Effector memory CD8-positive, alpha-beta T cell (primary cell): ENCODE measurements around the gene NSD1.
"Not testable (repeated sequence)": the region's sequence is repeated elsewhere in the genome, so short reads cannot be mapped to it uniquely, and the experiment has no call there.

Source experiments
- ATAC-seq: fragments of 150-1000 bp; cut with Tn5 transposase; replicated peaks from 2 replicates; pipeline ENCODE4 v1.10.0; 2021; ENCODE audit warnings: mild to moderate bottlenecking, moderate library complexity
- DNase-seq, 3 experiments: peaks; one replicate each; pipeline ENCODE4 v3.0.0; 2021
- H3K27ac Mint-ChIP-seq, 2 donors: one replicate each; pipeline ENCODE4 v1.8.0; 2022; ENCODE audit warnings: mild to moderate bottlenecking in 2 of 2, mixed read lengths in 2 of 2, moderate library complexity in 2 of 2
- H3K27me3 Mint-ChIP-seq, 2 donors: one replicate each; pipeline ENCODE4 v1.8.0; 2022; ENCODE audit warnings: mixed read lengths in 2 of 2
- H3K36me3 Mint-ChIP-seq: one replicate; pipeline ENCODE4 v1.8.0; 2022; ENCODE audit warnings: mild to moderate bottlenecking, moderate library complexity, mixed read lengths; ENCODE audit not compliant: insufficient read depth
- H3K4me1 Mint-ChIP-seq, 2 donors: one replicate each; pipeline ENCODE4 v1.8.0; 2022; ENCODE audit warnings: low read depth in 2 of 2, mixed read lengths in 2 of 2
- H3K4me3 Mint-ChIP-seq, 2 donors: one replicate each; pipeline ENCODE4 v1.8.0; 2022; ENCODE audit warnings: mild to moderate bottlenecking in 2 of 2, mixed read lengths in 2 of 2, moderate library complexity in 2 of 2
- H3K9me3 Mint-ChIP-seq, 2 donors: one replicate each; pipeline ENCODE4 v1.8.0; 2022; ENCODE audit warnings: mixed read lengths in 2 of 2

Gene NSD1

DNA sequence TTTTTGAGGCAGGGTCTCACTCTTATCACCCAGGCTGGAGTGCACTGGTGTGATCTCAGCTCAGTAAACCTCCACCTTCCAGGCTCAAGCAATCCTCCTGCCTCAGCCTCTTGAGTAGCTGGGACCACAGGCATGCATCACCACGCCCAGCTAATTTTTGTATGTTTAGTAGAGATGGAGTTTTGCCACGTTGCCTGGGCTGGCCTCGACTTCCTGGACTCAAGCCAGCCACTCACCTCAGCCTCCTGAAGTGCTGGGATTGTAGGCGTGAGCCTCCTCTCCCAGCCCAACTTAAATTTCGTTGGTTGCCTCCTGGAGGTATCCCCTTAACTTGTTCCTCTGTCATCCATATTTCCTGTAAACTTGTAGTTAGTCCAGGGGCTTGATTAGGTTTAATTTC is 122.7 kb downstream of the NSD1 start:
- H3K4me3 Mint-ChIP-seq = no peak overlapping the region
- H3K36me3 Mint-ChIP-seq = peaks cover 98% of the 10 kb centered on the region
- ATAC-seq (no peak), DNase-seq (no peak)
- no peaks in the 10 kb centered on the region for H3K27me3 Mint-ChIP-seq
- peak overlapping the region; percentile 44 to 80 for H3K27ac Mint-ChIP-seq
- no peaks in the 10 kb centered on the region for H3K9me3 Mint-ChIP-seq
- peaks cover 5 to 9% of the 10 kb centered on the region in 2 donors for H3K4me1 Mint-ChIP-seq

DNA sequence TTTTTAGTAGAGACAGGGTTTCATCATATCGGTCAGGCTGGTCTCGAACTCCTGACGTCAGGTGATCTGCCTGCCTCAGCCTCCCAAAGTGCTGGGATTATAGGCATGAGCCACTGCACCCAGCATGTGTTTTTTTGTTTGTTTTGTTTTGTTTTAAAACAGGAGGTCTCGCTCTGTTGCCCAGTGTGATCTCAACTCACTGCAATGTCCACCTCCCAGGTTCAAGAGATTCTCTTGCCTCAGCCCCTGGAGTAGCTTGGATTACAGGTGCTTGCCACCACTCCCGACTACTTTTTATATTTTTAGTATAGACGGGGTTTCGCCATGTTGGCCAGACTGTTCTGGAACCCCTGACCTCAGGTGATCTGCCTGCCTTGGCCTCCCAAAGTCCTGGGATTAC is 125.1 kb downstream of the NSD1 start:
- ATAC-seq, H3K27me3 Mint-ChIP-seq, H3K4me3 Mint-ChIP-seq, H3K9me3 Mint-ChIP-seq, H3K4me1 Mint-ChIP-seq, H3K27ac Mint-ChIP-seq, DNase-seq: not testable (repeated sequence)
- peaks cover 100% of the 10 kb centered on the region for H3K36me3 Mint-ChIP-seq

DNA sequence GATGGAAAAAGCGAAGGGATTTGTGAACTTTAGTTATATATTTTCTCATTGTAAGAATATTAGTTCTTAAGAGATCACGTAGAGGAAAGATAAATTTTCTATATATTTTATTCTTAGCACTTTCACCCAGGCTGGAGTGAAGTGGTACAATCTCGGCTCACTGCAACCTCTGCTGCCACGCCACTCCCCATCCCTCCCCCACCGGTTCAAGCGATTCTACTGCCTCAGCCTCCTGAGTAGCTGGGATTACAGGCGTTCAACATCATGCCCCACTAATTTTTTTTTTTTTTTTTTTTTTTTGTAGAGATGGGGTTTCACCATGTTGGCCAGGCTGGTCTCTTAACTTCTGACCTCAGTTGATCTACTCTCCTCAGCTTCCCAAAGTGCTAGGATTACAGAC is 127.4 kb downstream of the NSD1 start:
- ATAC-seq = no peak
- Mint-ChIP-seq H3K4me1 (peaks cover 3 to 10% of the 10 kb centered on the region in 2 donors), H3K27ac (no peak overlapping the region), H3K27me3 (no peaks in the 10 kb centered on the region), H3K36me3 (peaks cover 90% of the 10 kb centered on the region), H3K4me3 (no peak overlapping the region), H3K9me3 (no peaks in the 10 kb centered on the region)
- no peak for DNase-seq

DNA sequence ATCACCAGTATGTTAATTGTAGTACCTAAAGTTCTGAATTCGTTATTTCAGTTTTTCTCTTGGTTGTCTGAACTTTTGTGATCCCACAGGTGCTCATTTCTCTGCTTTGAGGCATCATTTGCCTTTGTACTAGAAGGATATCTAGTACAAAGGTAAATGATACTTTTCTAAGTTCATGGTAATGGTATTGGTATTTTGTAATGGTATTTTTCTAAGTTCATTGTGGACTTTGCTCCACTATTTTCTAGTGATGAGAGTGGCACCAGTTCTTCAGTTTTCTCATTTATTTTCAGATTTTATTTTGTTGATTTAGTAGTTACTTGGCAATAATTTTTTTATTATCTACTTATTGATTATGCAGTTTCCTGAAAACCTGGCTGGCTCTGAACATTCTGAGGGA is 127.9 kb downstream of the NSD1 start:
- peak overlapping the region; percentile 71 to 80 for H3K27ac Mint-ChIP-seq
- H3K4me1 Mint-ChIP-seq = peaks cover under 1 to 8% of the 10 kb centered on the region in 2 donors
- ATAC-seq = no peak

DNA sequence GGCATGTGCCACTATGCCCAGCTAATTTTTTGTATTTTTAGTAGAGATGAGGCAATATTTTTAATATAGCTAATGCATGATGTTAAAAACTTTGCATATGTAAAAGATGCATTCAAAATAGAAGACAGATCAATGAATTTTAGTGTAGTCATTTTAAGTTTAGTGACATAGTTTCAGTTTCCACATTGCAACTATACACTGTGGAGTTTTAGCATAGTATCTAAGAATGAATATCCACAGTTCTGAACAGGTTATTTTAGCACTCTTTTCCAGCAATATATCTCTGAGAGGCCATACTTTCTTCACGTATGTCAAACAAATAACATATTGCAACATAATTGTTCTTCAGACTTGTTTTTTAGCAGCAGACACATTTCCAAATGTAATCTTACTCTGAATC is 130.6 kb downstream of the NSD1 start:
- DNase-seq (no peak), ATAC-seq (no peak)
- H3K4me1 Mint-ChIP-seq = peaks cover 0 to 8% of the 10 kb centered on the region in 2 donors
- H3K36me3 Mint-ChIP-seq = peaks cover 86% of the 10 kb centered on the region
- H3K4me3 Mint-ChIP-seq = no peak overlapping the region
- H3K9me3 Mint-ChIP-seq = no peaks in the 10 kb centered on the region
- H3K27ac Mint-ChIP-seq = no peak overlapping the region
- no peaks in the 10 kb centered on the region for H3K27me3 Mint-ChIP-seq

More for the DNA sequence above, 127.9 kb downstream of the NSD1 start:
- Mint-ChIP-seq H3K9me3 (no peaks in the 10 kb centered on the region), H3K27me3 (no peaks in the 10 kb centered on the region), H3K36me3 (peaks cover 90% of the 10 kb centered on the region), H3K4me3 (no peak overlapping the region)
- no peak for DNase-seq

DNA sequence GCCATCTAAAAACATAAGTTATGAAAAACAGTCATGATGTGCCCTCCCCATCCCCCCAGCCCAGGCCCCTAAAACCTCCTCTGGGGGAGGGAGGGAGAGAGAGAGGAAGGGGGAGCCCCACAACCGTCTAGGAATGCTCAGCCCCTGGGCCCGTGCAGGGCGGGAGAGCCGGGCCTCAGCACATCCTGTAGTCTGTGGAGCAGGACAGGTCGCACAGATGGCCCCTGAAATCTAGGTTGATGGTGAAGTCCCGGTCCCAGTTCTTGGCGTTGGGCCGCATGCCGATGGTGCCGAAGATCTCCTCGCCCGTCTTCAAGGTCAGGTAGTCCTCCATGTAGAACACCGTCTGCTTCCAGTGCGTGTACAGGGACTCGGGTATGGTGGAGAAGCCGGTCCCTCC is 131.8 kb downstream of the NSD1 start:
- no peak overlapping the region for H3K4me3 Mint-ChIP-seq
- DNase-seq = no peak
- no peak for ATAC-seq
- peaks cover 84% of the 10 kb centered on the region for H3K36me3 Mint-ChIP-seq
- peak overlapping the region in 1 of 2 donors; percentile 58 for H3K27ac Mint-ChIP-seq
- H3K9me3 Mint-ChIP-seq = no peaks in the 10 kb centered on the region
- no peaks in the 10 kb centered on the region for H3K27me3 Mint-ChIP-seq
- H3K4me1 Mint-ChIP-seq = peaks cover 0 to 8% of the 10 kb centered on the region in 2 donors

DNA sequence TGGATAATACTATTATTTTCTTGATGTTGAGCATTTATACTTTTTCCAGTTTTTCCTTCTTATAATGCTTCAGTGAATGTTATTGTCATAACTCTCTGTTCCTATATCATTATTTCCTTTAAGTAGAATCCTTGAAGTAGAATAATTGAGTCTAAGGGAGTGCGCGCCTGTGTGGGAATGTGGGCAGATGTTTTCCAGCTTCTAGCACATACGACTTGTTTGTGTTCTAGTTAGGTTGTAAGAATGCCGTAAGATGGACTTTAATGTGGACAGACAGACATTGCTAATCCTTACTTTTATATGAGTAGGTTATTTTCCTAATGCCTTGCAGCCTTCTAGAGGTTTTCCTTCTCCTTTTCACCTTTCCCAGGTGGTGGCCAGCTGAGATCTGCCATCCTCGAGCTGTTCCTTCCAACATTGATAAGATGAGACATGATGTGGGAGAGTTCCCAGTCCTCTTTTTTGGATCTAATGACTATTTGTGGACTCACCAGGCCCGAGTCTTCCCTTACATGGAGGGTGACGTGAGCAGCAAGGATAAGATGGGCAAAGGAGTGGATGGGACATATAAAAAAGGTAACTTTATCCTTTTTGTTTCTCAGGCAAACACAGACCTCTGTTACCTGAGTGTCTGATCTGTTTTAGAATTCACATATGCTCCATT is 135.8 kb downstream of the NSD1 start:
- Mint-ChIP-seq H3K9me3 (no peaks in the 10 kb centered on the region), H3K36me3 (peaks cover 69% of the 10 kb centered on the region), H3K27ac (no peak overlapping the region), H3K27me3 (no peaks in the 10 kb centered on the region), H3K4me1 (peaks cover 0 to 8% of the 10 kb centered on the region in 2 donors), H3K4me3 (no peak overlapping the region)
- ATAC-seq (no peak), DNase-seq (no peak)

DNA sequence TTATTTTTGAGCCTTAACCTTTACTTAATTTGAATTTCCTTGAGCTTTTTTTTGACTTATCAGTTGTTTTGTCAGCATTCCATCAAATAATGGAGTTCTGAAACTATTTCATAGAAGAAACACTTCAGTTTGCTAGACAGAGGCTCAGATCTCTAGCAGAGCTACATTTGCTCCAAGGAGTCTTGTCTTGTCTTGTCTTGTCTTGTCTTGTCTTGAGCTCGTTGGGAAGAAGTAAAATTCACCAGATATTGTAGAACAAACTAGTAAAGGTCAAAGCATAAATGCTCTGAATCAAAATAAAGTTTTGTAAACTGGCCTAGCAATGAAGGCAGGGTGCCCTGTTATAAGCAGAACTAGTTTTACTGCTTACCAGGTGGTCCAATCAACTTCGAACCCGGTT is 136.4 kb downstream of the NSD1 start:
- DNase-seq (no peak), ATAC-seq (no peak)
- Mint-ChIP-seq H3K27me3 (no peaks in the 10 kb centered on the region), H3K4me1 (peaks cover 0 to 3% of the 10 kb centered on the region in 2 donors), H3K9me3 (no peaks in the 10 kb centered on the region), H3K27ac (no peak overlapping the region), H3K4me3 (no peak overlapping the region), H3K36me3 (peaks cover 68% of the 10 kb centered on the region)

DNA sequence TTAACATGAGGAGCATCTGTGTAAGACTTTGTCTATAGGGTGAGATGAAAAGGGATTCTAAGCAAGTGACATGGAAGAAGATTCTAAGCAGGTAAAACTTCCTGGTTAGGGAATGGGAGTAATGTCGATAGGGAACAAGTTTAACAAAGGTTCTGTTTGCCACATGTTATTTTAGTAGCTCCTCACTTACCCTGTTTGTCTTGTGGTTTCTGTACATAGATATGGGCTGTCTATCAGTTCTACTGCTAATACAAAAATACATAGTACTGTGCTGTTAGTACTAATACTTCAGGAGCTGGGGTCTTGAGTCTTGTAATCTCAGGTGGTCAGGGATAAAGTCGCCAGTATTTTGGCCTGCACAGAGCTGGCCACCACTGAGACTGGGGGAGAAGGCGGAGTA is 137.1 kb downstream of the NSD1 start:
- Mint-ChIP-seq H3K4me3 (no peak overlapping the region), H3K27ac (no peak overlapping the region), H3K4me1 (peaks cover 0 to 3% of the 10 kb centered on the region in 2 donors), H3K27me3 (no peaks in the 10 kb centered on the region), H3K36me3 (peaks cover 68% of the 10 kb centered on the region), H3K9me3 (no peaks in the 10 kb centered on the region)
- ATAC-seq (no peak), DNase-seq (no peak)

DNA sequence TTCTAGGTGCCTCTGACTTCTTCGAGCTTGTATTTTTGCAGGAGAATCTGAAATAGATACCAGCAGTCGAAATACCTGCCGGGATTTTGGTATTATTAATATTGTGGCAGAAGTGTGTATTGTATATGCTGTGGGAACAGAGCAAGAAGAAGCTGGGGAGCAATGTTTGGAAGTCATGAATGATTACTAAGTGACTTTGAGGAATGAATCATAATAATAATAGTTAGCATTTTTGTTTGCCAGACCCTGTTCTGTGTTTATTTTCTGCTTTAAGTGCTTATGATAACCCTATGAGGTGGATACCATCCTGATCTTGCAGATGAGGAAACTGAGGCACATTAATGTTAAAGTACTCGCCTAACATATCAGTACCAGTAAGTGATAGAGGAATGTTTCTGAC is 137.5 kb downstream of the NSD1 start:
- peaks cover 70% of the 10 kb centered on the region for H3K36me3 Mint-ChIP-seq

DNA sequence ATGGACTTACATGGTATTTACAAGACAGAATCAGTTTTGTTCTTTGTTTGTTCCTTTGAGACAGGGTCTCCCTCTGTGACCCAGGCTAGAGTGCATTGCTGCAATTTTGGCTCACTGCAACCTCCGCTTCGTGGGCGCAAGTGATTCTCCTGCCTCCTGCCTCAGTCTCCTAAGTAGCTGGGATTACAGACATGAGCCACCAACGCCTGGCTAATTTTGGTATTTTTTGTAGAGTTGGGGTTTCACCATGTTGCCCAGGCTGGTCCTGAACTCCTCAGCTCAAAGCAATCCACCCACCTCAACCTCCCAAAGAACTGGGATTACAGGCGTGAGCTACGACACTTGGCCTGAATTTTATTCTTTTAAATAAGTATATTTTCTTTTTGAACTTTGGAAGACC is 142.3 kb downstream of the NSD1 start:
- peaks cover 66% of the 10 kb centered on the region for H3K36me3 Mint-ChIP-seq
- no peaks in the 10 kb centered on the region for H3K9me3 Mint-ChIP-seq
- no peak for DNase-seq

More for the DNA sequence above, 137.5 kb downstream of the NSD1 start:
- H3K27ac Mint-ChIP-seq = peak overlapping the region in 1 of 2 donors; percentile 38
- no peaks in the 10 kb centered on the region for H3K27me3 Mint-ChIP-seq
- H3K9me3 Mint-ChIP-seq = no peaks in the 10 kb centered on the region
- DNase-seq = no peak
- ATAC-seq = no peak
- no peak overlapping the region for H3K4me3 Mint-ChIP-seq
- H3K4me1 Mint-ChIP-seq = peaks cover 0 to 3% of the 10 kb centered on the region in 2 donors

DNA sequence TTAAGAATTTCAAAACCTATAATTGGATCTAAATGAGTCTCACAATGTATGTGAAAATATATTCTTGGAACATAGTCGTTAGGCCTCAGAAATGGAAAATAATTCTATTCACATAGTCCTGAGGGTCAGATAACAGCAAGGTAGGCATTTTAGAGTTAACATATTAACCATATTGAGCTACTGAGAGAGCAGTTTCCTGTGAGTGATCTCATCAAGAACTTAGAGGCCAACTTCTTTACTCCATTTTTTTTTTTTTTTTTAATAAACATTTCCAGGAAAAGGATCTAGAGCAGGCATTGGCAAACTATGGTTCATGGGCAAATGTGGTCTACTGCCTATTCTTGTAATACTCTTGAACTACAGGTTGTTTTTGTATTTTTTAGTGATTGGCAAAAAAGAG is 143.3 kb downstream of the NSD1 start:
- Mint-ChIP-seq H3K9me3 (no peaks in the 10 kb centered on the region), H3K27ac (peak overlapping the region; percentile 70 to 83), H3K4me1 (peaks cover 0 to 6% of the 10 kb centered on the region in 2 donors), H3K4me3 (no peak overlapping the region), H3K27me3 (no peaks in the 10 kb centered on the region), H3K36me3 (peaks cover 70% of the 10 kb centered on the region)
- ATAC-seq (no peak), DNase-seq (no peak)

More for the DNA sequence above, 142.3 kb downstream of the NSD1 start:
- no peak overlapping the region for H3K4me3 Mint-ChIP-seq
- H3K4me1 Mint-ChIP-seq = peaks cover 0 to 6% of the 10 kb centered on the region in 2 donors
- H3K27ac Mint-ChIP-seq = no peak overlapping the region
- no peak for ATAC-seq
- no peaks in the 10 kb centered on the region for H3K27me3 Mint-ChIP-seq

DNA sequence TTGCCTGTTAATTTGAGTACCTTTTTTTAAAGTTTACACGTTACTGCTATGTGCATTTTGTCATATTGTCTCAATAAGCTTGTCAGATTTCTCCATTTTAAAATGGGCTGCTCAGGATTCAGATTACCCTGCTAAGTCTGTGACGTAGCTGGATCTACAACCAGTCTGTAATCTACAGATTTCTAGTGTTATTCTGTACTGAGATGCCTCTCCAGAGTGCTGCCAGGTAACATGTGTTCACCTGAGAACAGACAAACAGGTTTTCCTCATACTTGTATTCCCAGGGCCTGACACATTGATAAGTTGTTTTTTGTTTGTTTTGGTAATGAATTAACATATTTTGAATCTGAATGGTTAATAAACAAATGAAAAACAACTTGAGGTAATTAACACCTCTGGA is 154.6 kb downstream of the NSD1 start:
- peaks cover 77% of the 10 kb centered on the region for H3K36me3 Mint-ChIP-seq
- H3K9me3 Mint-ChIP-seq = no peaks in the 10 kb centered on the region
- no peak for DNase-seq
- peaks cover 2 to 6% of the 10 kb centered on the region in 2 donors for H3K4me1 Mint-ChIP-seq
- no peaks in the 10 kb centered on the region for H3K27me3 Mint-ChIP-seq
- ATAC-seq = no peak
- H3K27ac Mint-ChIP-seq = no peak overlapping the region
- H3K4me3 Mint-ChIP-seq = no peak overlapping the region

DNA sequence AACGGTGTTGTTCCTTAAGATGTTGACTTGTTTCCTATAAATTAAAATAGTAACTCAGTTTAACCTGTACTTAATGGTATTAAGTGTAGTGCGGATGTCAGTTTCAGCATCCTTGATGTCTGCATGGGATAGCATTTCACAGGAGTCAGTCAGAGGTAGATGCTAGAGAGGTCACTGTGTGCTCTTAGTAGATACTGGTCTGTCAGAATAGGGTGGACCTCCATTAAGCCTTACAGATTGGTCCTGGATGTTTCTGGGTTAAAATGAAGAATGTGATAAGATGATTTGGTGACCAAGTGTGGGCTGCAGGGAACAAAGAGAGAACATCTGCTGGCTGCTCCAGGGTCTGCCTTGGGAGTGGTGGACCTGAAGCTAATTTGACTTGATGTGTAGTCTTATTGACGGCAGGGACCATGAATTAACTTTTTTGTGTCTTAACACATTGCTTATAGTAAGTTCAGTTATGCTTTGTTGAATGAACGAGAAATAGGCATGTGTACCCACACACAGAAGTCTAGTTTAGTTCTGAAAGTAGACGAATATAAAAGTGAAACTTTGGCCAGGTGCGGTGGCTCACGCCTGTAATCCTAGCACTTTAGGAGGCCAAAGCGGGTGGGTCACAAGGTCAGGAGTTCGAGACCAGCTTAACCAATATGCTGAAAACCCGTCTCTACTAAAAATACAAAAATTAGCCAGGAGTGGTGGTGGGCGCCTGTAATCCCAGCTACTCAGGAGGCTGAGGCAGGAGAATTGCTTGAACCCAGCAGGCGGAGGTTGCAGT is 157.4 kb downstream of the NSD1 start:
- peaks cover 74% of the 10 kb centered on the region for H3K36me3 Mint-ChIP-seq
- peak overlapping the region in 1 of 2 donors; percentile 49 for H3K27ac Mint-ChIP-seq
- H3K4me1 Mint-ChIP-seq = peaks cover 7 to 12% of the 10 kb centered on the region in 2 donors
- H3K9me3 Mint-ChIP-seq = no peaks in the 10 kb centered on the region
- DNase-seq (no peak), ATAC-seq (no peak)
- no peaks in the 10 kb centered on the region for H3K27me3 Mint-ChIP-seq
- H3K4me3 Mint-ChIP-seq = no peak overlapping the region
